ENCODE measurements around the gene LRP2. TPM values are rescaled to one million over a fixed set of nuclear protein-coding genes. Genes with fewer than 3 reads are reported as not detected.

The LRP2 gene
- polyA plus RNA-seq, 3 donors, result not detected

DNA sequence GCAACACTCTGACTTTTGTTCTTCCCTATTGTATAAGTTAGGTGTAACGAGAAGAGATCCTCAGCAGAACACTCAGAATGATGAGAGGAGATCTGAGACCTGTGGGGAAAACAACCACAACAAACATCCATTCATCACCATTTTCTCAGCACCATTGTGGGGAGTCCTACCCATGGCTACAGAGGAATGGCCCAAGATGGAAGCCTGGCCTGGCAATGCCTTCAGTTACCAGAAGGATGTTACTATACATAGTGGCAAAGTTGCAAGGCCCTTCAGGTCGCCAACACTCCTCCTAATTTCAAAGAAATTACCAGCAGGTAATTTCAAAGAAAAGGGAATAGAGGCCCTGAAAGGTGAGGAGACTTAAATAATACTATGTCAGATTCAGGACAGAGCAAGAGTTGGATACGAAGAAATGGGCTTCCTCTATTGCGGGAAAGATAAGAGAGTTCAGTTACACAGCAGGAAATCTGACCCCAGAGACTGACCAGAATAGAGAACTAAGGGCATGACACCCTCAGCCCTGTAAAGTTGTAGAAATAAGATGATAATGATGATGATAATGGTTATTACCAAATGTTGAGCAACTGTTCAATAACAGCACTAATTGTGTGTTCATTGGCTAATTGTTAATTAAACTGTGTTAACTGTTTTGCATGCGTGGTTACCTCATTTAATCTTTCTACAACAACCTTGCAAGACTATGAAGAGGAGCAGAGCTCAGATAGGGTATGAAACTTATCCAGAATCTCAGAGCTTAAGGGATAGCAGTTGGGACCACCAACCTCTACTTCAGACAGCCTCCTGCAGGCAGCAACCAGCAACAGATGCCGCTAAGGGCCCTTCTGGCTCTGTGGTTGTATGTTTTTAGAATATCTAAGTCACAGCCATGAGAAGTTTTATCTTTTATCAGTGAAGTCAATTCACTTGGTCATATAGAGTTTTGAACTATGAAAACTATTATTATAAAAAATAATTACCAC, 255.5 kb downstream of the LRP2 start:
- Histone ChIP-seq H2AFZ (ENCODE audit: insufficient read depth, low read depth, low read length, poor library complexity, severe bottlenecking) (no peak overlapping the region), H3K9me3 (replicated peaks in 1 of 2; ENCODE audit: control insufficient read depth in 1 of 2, insufficient read depth in 1 of 2, low read length in 2 of 2) (no peaks in the 10 kb centered on the region), H3K27ac (ENCODE audit: low read depth in 1 of 2, low read length in 2 of 2) (no peak overlapping the region), H3K79me2 (ENCODE audit: insufficient read depth, low read length) (no peaks in the 10 kb centered on the region), H3K27me3 (ENCODE audit: control insufficient read depth in 2 of 2, insufficient read depth in 2 of 2, low read length in 2 of 2) (no peaks in the 10 kb centered on the region), H3K4me1 (ENCODE audit: control insufficient read depth in 1 of 2, insufficient read depth in 2 of 2, low read length in 2 of 2) (peaks cover 44 to 71% of the 10 kb centered on the region in 2 donors), H4K20me1 (ENCODE audit: insufficient read depth, low read length) (no peaks in the 10 kb centered on the region), H3K4me3 (replicated peaks in 1 of 3; ENCODE audit: low read depth in 2 of 3, low read length in 3 of 3) (peak overlapping the region in 1 of 3 experiments; percentile 11), H3K4me2 (replicated peaks; ENCODE audit: extremely low read depth, low read length, poor library complexity, severe bottlenecking) (peak overlapping the region; percentile 16), H3K36me3 (replicated peaks in 1 of 2; ENCODE audit: control insufficient read depth in 1 of 2, insufficient read depth in 2 of 2, low read length in 2 of 2) (no peaks in the 10 kb centered on the region), H3K9ac (ENCODE audit: insufficient read depth, low read length, poor library complexity, severe bottlenecking) (no peak overlapping the region)
- H3K36me3 Mint-ChIP-seq, result no peaks in the 10 kb centered on the region
- H3K4me3 Mint-ChIP-seq, result peak overlapping the region in 1 of 2 donors; percentile 27
- no CpG with 5 or more reads among the region's 6 CpGs for WGBS (ENCODE audit: insufficient coverage)
- intact Hi-C loops (cut with micrococcal nuclease), result loop anchor here in 1 of 2 donors (5.0 to 10.0 kb wide), 2 partner anchors 35 to 62 kb away; no protein-coding TSS in a partner anchor
- DNase-seq, result peak in 2 of 3 donors; percentile 21 to 47
- peaks cover 0 to 6% (median 2%) of the 10 kb centered on the region in 3 donors for H3K27me3 Mint-ChIP-seq (ENCODE audit: low read depth in 3 of 3)
- TF ChIP-seq, protein P1, sequence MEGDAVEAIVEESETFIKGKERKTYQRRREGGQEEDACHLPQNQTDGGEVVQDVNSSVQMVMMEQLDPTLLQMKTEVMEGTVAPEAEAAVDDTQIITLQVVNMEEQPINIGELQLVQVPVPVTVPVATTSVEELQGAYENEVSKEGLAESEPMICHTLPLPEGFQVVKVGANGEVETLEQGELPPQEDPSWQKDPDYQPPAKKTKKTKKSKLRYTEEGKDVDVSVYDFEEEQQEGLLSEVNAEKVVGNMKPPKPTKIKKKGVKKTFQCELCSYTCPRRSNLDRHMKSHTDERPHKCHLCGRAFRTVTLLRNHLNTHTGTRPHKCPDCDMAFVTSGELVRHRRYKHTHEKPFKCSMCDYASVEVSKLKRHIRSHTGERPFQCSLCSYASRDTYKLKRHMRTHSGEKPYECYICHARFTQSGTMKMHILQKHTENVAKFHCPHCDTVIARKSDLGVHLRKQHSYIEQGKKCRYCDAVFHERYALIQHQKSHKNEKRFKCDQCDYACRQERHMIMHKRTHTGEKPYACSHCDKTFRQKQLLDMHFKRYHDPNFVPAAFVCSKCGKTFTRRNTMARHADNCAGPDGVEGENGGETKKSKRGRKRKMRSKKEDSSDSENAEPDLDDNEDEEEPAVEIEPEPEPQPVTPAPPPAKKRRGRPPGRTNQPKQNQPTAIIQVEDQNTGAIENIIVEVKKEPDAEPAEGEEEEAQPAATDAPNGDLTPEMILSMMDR (IDR thresholded peaks at IDR 0.05), result no peak
- no peaks in the 10 kb centered on the region for H3K9me3 Mint-ChIP-seq
- peak overlapping the region in 2 of 7 donors; percentile 39 to 67 for H3K27ac Mint-ChIP-seq
- H3K4me1 Mint-ChIP-seq, result peaks cover 76% of the 10 kb centered on the region

DNA sequence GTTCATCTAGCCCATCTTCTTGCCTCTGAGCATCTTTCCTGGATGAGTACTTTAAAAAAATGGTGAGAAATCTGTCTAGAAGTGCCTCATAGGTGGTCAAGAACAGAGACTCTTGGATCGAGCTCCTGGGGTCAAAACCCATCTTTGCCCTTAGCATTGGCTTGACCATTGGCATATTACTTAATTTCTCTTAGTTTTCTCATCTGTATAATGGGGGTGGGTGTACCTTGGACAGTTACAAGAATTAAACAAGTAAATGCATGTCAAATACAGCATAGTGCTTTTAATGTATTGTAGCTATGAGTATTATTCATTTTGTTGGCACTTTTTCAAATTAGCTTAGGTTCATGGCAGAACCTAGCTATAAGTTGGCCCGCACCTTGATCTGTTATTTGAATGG, 256.2 kb downstream of the LRP2 start:
- peaks cover 46 to 76% of the 10 kb centered on the region in 2 donors for H3K4me1 ChIP-seq (ENCODE audit: control insufficient read depth in 1 of 2, insufficient read depth in 2 of 2, low read length in 2 of 2)
- no peaks in the 10 kb centered on the region for H4K20me1 ChIP-seq (ENCODE audit: insufficient read depth, low read length)
- no peak overlapping the region for H3K9ac ChIP-seq (ENCODE audit: insufficient read depth, low read length, poor library complexity, severe bottlenecking)
- DNase-seq, result no peak
- no peak overlapping the region for H2AFZ ChIP-seq (ENCODE audit: insufficient read depth, low read depth, low read length, poor library complexity, severe bottlenecking)
- no peak overlapping the region for H3K27ac Mint-ChIP-seq
- H3K4me3 Mint-ChIP-seq, result no peak overlapping the region
- WGBS (ENCODE audit: insufficient coverage), result 83% methylated on average over 1 of the region's 2 CpGs
- H3K9me3 Mint-ChIP-seq, result no peaks in the 10 kb centered on the region
- peak overlapping the region in 1 of 3 experiments; percentile 11 for H3K4me3 ChIP-seq (replicated peaks in 1 of 3; ENCODE audit: low read depth in 2 of 3, low read length in 3 of 3)
- no peaks in the 10 kb centered on the region for H3K79me2 ChIP-seq (ENCODE audit: insufficient read depth, low read length)
- no peaks in the 10 kb centered on the region for H3K36me3 ChIP-seq (replicated peaks in 1 of 2; ENCODE audit: control insufficient read depth in 1 of 2, insufficient read depth in 2 of 2, low read length in 2 of 2)
- H3K27ac ChIP-seq (ENCODE audit: low read depth in 1 of 2, low read length in 2 of 2), result no peak overlapping the region
- H3K4me2 ChIP-seq (replicated peaks; ENCODE audit: extremely low read depth, low read length, poor library complexity, severe bottlenecking), result no peak overlapping the region
- H3K4me1 Mint-ChIP-seq, result peaks cover 80% of the 10 kb centered on the region
- no peaks in the 10 kb centered on the region for H3K9me3 ChIP-seq (replicated peaks in 1 of 2; ENCODE audit: control insufficient read depth in 1 of 2, insufficient read depth in 1 of 2, low read length in 2 of 2)
- peaks cover 0 to 6% (median 2%) of the 10 kb centered on the region in 3 donors for H3K27me3 Mint-ChIP-seq (ENCODE audit: low read depth in 3 of 3)
- no peaks in the 10 kb centered on the region for H3K27me3 ChIP-seq (ENCODE audit: control insufficient read depth in 2 of 2, insufficient read depth in 2 of 2, low read length in 2 of 2)
- peaks cover 0 to 2% of the 10 kb centered on the region in 2 donors for H3K36me3 Mint-ChIP-seq
- intact Hi-C loops (cut with micrococcal nuclease), result loop anchor here in 1 of 2 donors (5.0 to 10.0 kb wide), 2 partner anchors 36 to 61 kb away; no protein-coding TSS in a partner anchor
- TF ChIP-seq, protein P1 (IDR thresholded peaks at IDR 0.05), result no peak
